ENCODE data around the gene MSH5.

DNA sequence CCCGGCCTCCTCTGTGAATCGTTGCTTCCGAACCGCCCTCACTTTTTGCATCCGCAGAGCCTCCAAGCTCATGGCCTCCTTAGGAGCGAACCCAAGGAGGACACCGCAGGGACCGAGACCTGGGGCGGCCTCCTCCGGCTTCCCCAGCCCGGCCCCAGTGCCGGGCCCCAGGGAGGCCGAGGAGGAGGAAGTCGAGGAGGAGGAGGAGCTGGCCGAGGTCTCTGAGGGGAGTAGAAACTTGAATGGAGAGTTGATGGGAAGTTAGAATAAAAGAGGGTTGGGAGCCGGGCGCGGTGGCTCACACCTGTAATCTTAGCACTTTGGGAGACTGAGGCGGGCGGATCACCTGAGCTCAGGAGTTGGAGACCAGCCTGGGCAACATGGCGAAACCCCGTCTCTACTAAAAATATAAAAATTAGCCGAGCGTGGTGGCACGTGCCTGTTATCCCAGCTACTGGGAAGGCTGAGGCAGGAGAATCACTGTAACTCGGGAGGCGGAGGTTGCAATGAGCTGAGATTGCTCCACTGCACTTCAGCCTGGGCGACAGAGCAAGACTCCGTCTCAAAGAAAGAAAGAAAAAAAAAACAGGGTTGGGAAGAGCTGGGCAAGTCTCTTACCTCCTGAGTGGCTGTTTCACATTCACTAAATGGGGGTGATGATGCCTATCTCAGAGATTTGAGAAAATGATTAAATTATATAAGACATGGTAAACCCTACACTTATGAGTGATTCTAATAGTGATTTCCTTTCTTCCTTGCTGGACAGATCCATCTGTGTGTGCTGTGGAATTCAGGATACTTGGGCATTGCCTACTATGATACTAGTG, 805 bp downstream of the MSH5 start:
- TF ChIP-seq, protein P1, sequence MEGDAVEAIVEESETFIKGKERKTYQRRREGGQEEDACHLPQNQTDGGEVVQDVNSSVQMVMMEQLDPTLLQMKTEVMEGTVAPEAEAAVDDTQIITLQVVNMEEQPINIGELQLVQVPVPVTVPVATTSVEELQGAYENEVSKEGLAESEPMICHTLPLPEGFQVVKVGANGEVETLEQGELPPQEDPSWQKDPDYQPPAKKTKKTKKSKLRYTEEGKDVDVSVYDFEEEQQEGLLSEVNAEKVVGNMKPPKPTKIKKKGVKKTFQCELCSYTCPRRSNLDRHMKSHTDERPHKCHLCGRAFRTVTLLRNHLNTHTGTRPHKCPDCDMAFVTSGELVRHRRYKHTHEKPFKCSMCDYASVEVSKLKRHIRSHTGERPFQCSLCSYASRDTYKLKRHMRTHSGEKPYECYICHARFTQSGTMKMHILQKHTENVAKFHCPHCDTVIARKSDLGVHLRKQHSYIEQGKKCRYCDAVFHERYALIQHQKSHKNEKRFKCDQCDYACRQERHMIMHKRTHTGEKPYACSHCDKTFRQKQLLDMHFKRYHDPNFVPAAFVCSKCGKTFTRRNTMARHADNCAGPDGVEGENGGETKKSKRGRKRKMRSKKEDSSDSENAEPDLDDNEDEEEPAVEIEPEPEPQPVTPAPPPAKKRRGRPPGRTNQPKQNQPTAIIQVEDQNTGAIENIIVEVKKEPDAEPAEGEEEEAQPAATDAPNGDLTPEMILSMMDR (IDR thresholded peaks at IDR 0.05) = no peak
- no peak for TF ChIP-seq POLR2A (IDR thresholded peaks at IDR 0.05)

All from esophagus squamous epithelium (tissue), 4 donors.